ES-I3 (cell line): ENCODE results near the gene PRIMA1.
A peak's percentile ranks its signal among the peaks of the same experiment; 100 is the strongest.

ENCODE experiments used
- H3K36me3 ChIP-seq: 2 replicates; pipeline ENCODE4 v1.6.1; 2013; ENCODE audit warnings: mild to moderate bottlenecking, low read length, control low read depth, moderate library complexity; ENCODE audit not compliant: insufficient read depth
- H3K4me1 ChIP-seq: 2 replicates; pipeline ENCODE4 v1.6.1; 2013; ENCODE audit warnings: mild to moderate bottlenecking, control low read depth, low read length; ENCODE audit not compliant: insufficient read depth
- H3K9ac ChIP-seq: 2 replicates; pipeline ENCODE4 v1.6.1; 2013; ENCODE audit warnings: low read depth, mild to moderate bottlenecking, low read length, moderate library complexity
- H3K9me3 ChIP-seq: 2 replicates; pipeline ENCODE4 v1.6.1; 2013; ENCODE audit warnings: mild to moderate bottlenecking, low read length, moderate library complexity; ENCODE audit not compliant: control insufficient read depth, insufficient read depth

The PRIMA1 gene

GRCh38 chr14:93804654-93805053, 16.4 kb upstream of the PRIMA1 start:
- no peak overlapping the region for H3K9ac ChIP-seq
- H3K9me3 ChIP-seq, result no peaks in the 10 kb centered on the region
- no peaks in the 10 kb centered on the region for H3K36me3 ChIP-seq
- no peaks in the 10 kb centered on the region for H3K4me1 ChIP-seq

GRCh38 chr14:93803408-93804318, 15.4 kb upstream of the PRIMA1 start:
- H3K36me3 ChIP-seq, result no peaks in the 10 kb centered on the region
- H3K9ac ChIP-seq, result no peak overlapping the region
- no peaks in the 10 kb centered on the region for H3K4me1 ChIP-seq
- no peaks in the 10 kb centered on the region for H3K9me3 ChIP-seq

- Histone ChIP-seq H3K9me3 (no peaks in the 10 kb centered on the region), H3K4me1 (no peaks in the 10 kb centered on the region), H3K36me3 (no peaks in the 10 kb centered on the region), H3K9ac (no peak overlapping the region)
These were observed 12.0 kb upstream of the PRIMA1 start for GRCh38 chr14:93799989-93800921.

- no peaks in the 10 kb centered on the region for H3K9me3 ChIP-seq
- no peaks in the 10 kb centered on the region for H3K36me3 ChIP-seq
- no peaks in the 10 kb centered on the region for H3K4me1 ChIP-seq
- no peak overlapping the region for H3K9ac ChIP-seq
These were observed 11.3 kb upstream of the PRIMA1 start for GRCh38 chr14:93799617-93799988.

- H3K36me3 ChIP-seq, result no peaks in the 10 kb centered on the region
- no peaks in the 10 kb centered on the region for H3K4me1 ChIP-seq
- H3K9ac ChIP-seq, result no peak overlapping the region
- H3K9me3 ChIP-seq, result no peaks in the 10 kb centered on the region
These were observed 9.3 kb upstream of the PRIMA1 start for GRCh38 chr14:93797536-93797935.

- Histone ChIP-seq H3K9me3 (no peaks in the 10 kb centered on the region), H3K9ac (no peak overlapping the region), H3K36me3 (no peaks in the 10 kb centered on the region), H3K4me1 (no peaks in the 10 kb centered on the region)
These were observed 8.8 kb upstream of the PRIMA1 start for GRCh38 chr14:93797071-93797470.

- Histone ChIP-seq H3K36me3 (no peaks in the 10 kb centered on the region), H3K9me3 (no peaks in the 10 kb centered on the region), H3K9ac (no peak overlapping the region), H3K4me1 (no peaks in the 10 kb centered on the region)
These were observed 6.5 kb upstream of the PRIMA1 start for GRCh38 chr14:93794756-93795155.

- Histone ChIP-seq H3K9ac (no peak overlapping the region), H3K4me1 (no peaks in the 10 kb centered on the region), H3K36me3 (no peaks in the 10 kb centered on the region), H3K9me3 (no peaks in the 10 kb centered on the region)
These were observed 5.5 kb upstream of the PRIMA1 start for GRCh38 chr14:93793555-93794324.

- H3K4me1 ChIP-seq, result no peaks in the 10 kb centered on the region
- H3K9ac ChIP-seq, result no peak overlapping the region
- no peaks in the 10 kb centered on the region for H3K36me3 ChIP-seq
- H3K9me3 ChIP-seq, result no peaks in the 10 kb centered on the region
These were observed 4.1 kb upstream of the PRIMA1 start for GRCh38 chr14:93792391-93792790.

GRCh38 chr14:93790966-93791365, 2.7 kb upstream of the PRIMA1 start:
- Histone ChIP-seq H3K9ac (no peak overlapping the region), H3K4me1 (no peaks in the 10 kb centered on the region), H3K9me3 (no peaks in the 10 kb centered on the region), H3K36me3 (no peaks in the 10 kb centered on the region)

- Histone ChIP-seq H3K9me3 (no peaks in the 10 kb centered on the region), H3K36me3 (no peaks in the 10 kb centered on the region), H3K4me1 (no peaks in the 10 kb centered on the region), H3K9ac (peak overlapping the region; percentile 64)
These were observed 1.2 kb upstream of the PRIMA1 start for GRCh38 chr14:93789228-93790130.

- Histone ChIP-seq H3K9ac (peak overlapping the region; percentile 64), H3K9me3 (no peaks in the 10 kb centered on the region), H3K4me1 (no peaks in the 10 kb centered on the region), H3K36me3 (no peaks in the 10 kb centered on the region)
These were observed 400 bp upstream of the PRIMA1 start for GRCh38 chr14:93788543-93789227.
